H1 (cell line): ENCODE results near the gene ZNF23. TPM values are rescaled to one million over a fixed set of nuclear protein-coding genes. Genes with fewer than 3 reads are reported as not detected.

Experiments used
- CBX8 ChIP-seq: fragments of 300-800, 300-1000 bp; sonication (generic); IDR thresholded peaks from 2 replicates; pipeline ENCODE4 v1.7.1; 2016; ENCODE audit warnings: low read depth, low read length, borderline replicate concordance
- CEBPB ChIP-seq: IDR thresholded peaks from 2 replicates; pipeline ENCODE4 v1.6.1; 2012; ENCODE audit warnings: low read depth, low read length
- EP300 ChIP-seq, 2 experiments: IDR thresholded peaks; 1 replicate in 1 of 2; 2 replicates in 1 of 2; pipeline ENCODE4 v1.6.1; 2011 to 2012; ENCODE audit warnings: low read depth in 2 of 2, low read length in 2 of 2, mild to moderate bottlenecking in 2 of 2, borderline replicate concordance in 1 of 2, inconsistent platforms in 1 of 2, moderate library complexity in 1 of 2
- GABPA ChIP-seq: IDR thresholded peaks from 2 replicates; pipeline ENCODE4 v1.6.1; 2011; ENCODE audit warnings: mild to moderate bottlenecking, low read length, moderate library complexity, borderline replicate concordance; ENCODE audit not compliant: insufficient read depth
- KDM4A ChIP-seq: IDR thresholded peaks from one replicate; pipeline ENCODE4 v1.7.1; 2012; ENCODE audit warnings: low read depth, mild to moderate bottlenecking, moderate library complexity, low read length, inconsistent platforms; ENCODE audit not compliant: severe bottlenecking
- RAD21 ChIP-seq, 2 experiments: IDR thresholded peaks in 1 of 2; conservative IDR thresholded peaks in 1 of 2; 2 replicates each; pipeline ENCODE4 v1.6.1; 2011; ENCODE audit warnings: low read depth in 2 of 2, low read length in 2 of 2, improper control_type of control experiment in 1 of 2, inconsistent platforms in 1 of 2, mild to moderate bottlenecking in 1 of 2, moderate library complexity in 1 of 2
- RFX5 ChIP-seq: IDR thresholded peaks from 2 replicates; pipeline ENCODE4 v1.6.1; 2011; ENCODE audit warnings: low read depth, low read length, improper control_type of control experiment, borderline replicate concordance
- SUZ12 ChIP-seq: fragments of 200-600 bp; sonication (generic); IDR thresholded peaks from 2 replicates; pipeline ENCODE4 v1.6.1; 2012; ENCODE audit warnings: mild to moderate bottlenecking, inconsistent platforms, low read length, moderate library complexity, mixed read lengths
- polyA plus RNA-seq, 7 experiments: library from polyadenylated mRNA; depleted of rRNA in 3 of 7; stranded (reverse) in 5 of 7; unstranded in 2 of 7; fragments of >200 nt in 5 of 7; fragments of 200-250 nt in 2 of 7; gene quantifications; 1 replicate in 5 of 7; 2 replicates in 1 of 7; 4 replicates in 1 of 7; pipeline versions ENCODE4 v1.2.1 to v1.2.3, GENCODE V29; 2011 to 2013; ENCODE audit warnings: missing spikeins in 2 of 7, mixed read lengths in 2 of 7
- total RNA-seq: library from RNA; stranded (reverse); fragmentation: NEBNext Ultra II Directional; extraction: Animal tissue kit (Norgen Biotek cat#: 25700); gene quantifications from 2 replicates; pipeline ENCODE4 v1.2.1, GENCODE V29; 2021

ZNF23 gene
- total and polyA plus RNA-seq, 2 of the 8 experiments (the other 6 are each of a cell fraction or from before 2014, with no cell fraction given), result 2.4 to 10.2 TPM

GRCh38 chr16:71461686-71462648 is at the start of gene ZNF23 (continued):
- TF ChIP-seq CEBPB, result no peak
- TF ChIP-seq SUZ12, result no peak
- TF ChIP-seq RAD21 (IDR thresholded peaks at IDR 0.05 in 1 of 2, conservative IDR thresholded peaks at IDR 0.05 in 1 of 2; ENCODE audit: low read depth in 2 of 2, low read length in 2 of 2), result peak in 1 of 2 experiments; percentile 7; a peak in 1 of 4 replicates
- no peak for TF ChIP-seq RFX5
- TF ChIP-seq KDM4A, result peak; percentile 88
- peak; percentile 96 for TF ChIP-seq GABPA
- no peak for TF ChIP-seq CBX8
- no peak for TF ChIP-seq EP300 (IDR thresholded peaks at IDR 0.05; ENCODE audit: borderline replicate concordance in 1 of 2, low read depth in 2 of 2, low read length in 2 of 2)
